Gastrocnemius medialis (tissue), 4 donors: ENCODE data around the gene TENM3.

Experiments
- POLR2A ChIP-seq, 2 donors: fragments of 450-650 bp; IDR thresholded peaks; one replicate each; pipeline ENCODE4 v1.6.1; 2017; ENCODE audit warnings: antibody characterized with exemption in 2 of 2, mild to moderate bottlenecking in 2 of 2, moderate library complexity in 2 of 2
- TF ChIP-seq, protein P1 (sequence below), 5 experiments: fragments of 450-650 bp in 3 of 5; fragments of 200-600 bp in 2 of 5; sonication (generic) in 2 of 5; IDR thresholded peaks in 4 of 5; conservative IDR thresholded peaks in 1 of 5; 1 replicate in 4 of 5; 2 replicates in 1 of 5; pipeline ENCODE4 v1.5.1; 2016 to 2019; ENCODE audit warnings: antibody characterized with exemption in 5 of 5, mild to moderate bottlenecking in 3 of 5, moderate library complexity in 3 of 5

GRCh38 chr4:182301736-182302135 lies 58.5 kb downstream of the TENM3 start:
- TF ChIP-seq, protein P1, sequence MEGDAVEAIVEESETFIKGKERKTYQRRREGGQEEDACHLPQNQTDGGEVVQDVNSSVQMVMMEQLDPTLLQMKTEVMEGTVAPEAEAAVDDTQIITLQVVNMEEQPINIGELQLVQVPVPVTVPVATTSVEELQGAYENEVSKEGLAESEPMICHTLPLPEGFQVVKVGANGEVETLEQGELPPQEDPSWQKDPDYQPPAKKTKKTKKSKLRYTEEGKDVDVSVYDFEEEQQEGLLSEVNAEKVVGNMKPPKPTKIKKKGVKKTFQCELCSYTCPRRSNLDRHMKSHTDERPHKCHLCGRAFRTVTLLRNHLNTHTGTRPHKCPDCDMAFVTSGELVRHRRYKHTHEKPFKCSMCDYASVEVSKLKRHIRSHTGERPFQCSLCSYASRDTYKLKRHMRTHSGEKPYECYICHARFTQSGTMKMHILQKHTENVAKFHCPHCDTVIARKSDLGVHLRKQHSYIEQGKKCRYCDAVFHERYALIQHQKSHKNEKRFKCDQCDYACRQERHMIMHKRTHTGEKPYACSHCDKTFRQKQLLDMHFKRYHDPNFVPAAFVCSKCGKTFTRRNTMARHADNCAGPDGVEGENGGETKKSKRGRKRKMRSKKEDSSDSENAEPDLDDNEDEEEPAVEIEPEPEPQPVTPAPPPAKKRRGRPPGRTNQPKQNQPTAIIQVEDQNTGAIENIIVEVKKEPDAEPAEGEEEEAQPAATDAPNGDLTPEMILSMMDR (IDR thresholded peaks at IDR 0.05 in 4 of 5, conservative IDR thresholded peaks at IDR 0.05 in 1 of 5) = no peak
- no peak for TF ChIP-seq POLR2A (IDR thresholded peaks at IDR 0.05)
